Activated CD8-positive, alpha-beta memory T cell treated with anti-CD3 and anti-CD28 coated beads, Interleukin-2, amount 10 ng/mL, durations not matched to agents 7 days and 5 days (primary cell): ENCODE results near the gene C1orf198. TPM values are rescaled to one million over a fixed set of nuclear protein-coding genes. Genes with fewer than 3 reads are reported as not detected.

ENCODE experiments used
- ATAC-seq: fragments of 150-1000 bp; cut with Tn5 transposase; one replicate; pipeline ENCODE4 v1.10.0; 2021; ENCODE audit warnings: moderate library complexity
- CTCF ChIA-PET: fragments of 350-600 bp; sonication (Branson Sonifier 250); formaldehyde crosslinking; loops from one replicate; lab custom pipeline; 2021; ENCODE audit warnings: antibody characterized with exemption; lab: Charles Lee
- DNase-seq: peaks from one replicate; pipeline ENCODE4 v3.0.0-alpha.2; 2020
- H3K27ac Mint-ChIP-seq: one replicate; pipeline ENCODE4 v1.8.0; 2021; ENCODE audit warnings: mild to moderate bottlenecking, mixed read lengths
- H3K27me3 Mint-ChIP-seq: one replicate; pipeline ENCODE4 v1.8.0; 2021; ENCODE audit warnings: mixed read lengths
- H3K36me3 Mint-ChIP-seq: one replicate; pipeline ENCODE4 v1.8.0; 2021; ENCODE audit warnings: mild to moderate bottlenecking, mixed read lengths
- H3K4me1 Mint-ChIP-seq: one replicate; pipeline ENCODE4 v1.8.0; 2021; ENCODE audit warnings: mixed read lengths
- H3K4me3 Mint-ChIP-seq: one replicate; pipeline ENCODE4 v1.8.0; 2021; ENCODE audit warnings: mild to moderate bottlenecking, moderate library complexity, mixed read lengths
- H3K9me3 Mint-ChIP-seq: one replicate; pipeline ENCODE4 v1.8.0; 2022; ENCODE audit warnings: low read depth, mixed read lengths
- total RNA-seq, 2 experiments: library from RNA; stranded (reverse); gene quantifications; one replicate each; pipeline ENCODE4 v1.2.3, GENCODE V29; 2021

C1orf198 gene
- total RNA-seq, 2 experiments from 2014 or later: 1.8 to 3.6 TPM

DNA sequence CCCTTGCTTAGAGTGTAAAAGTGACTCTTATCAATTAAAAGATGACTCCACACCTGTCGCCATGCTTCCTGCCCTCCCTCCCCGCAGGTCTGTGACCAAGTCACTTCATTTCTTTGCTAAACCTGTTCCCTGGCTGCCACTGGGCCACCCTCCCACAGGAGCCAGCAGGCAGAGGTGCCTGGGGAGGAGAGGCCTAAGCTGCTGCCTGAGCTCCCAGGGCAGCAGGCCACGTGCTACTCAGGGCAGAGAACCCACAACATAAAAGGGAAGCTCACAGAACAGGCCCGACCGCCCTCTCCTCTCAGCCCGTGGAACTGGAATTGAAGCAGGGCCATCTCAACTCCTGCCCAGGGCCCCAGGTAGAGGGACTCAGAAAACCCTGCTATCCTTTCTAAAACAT is 4.9 kb downstream of the C1orf198 start:
- no peaks in the 10 kb centered on the region for H3K9me3 Mint-ChIP-seq
- CTCF ChIA-PET: no interaction called here
- no peak for DNase-seq
- peaks cover 17% of the 10 kb centered on the region for H3K27me3 Mint-ChIP-seq
- no peak overlapping the region for H3K4me3 Mint-ChIP-seq
- H3K4me1 Mint-ChIP-seq: peaks cover 15% of the 10 kb centered on the region
- no peak overlapping the region for H3K27ac Mint-ChIP-seq
- no peaks in the 10 kb centered on the region for H3K36me3 Mint-ChIP-seq
- ATAC-seq: no peak

DNA sequence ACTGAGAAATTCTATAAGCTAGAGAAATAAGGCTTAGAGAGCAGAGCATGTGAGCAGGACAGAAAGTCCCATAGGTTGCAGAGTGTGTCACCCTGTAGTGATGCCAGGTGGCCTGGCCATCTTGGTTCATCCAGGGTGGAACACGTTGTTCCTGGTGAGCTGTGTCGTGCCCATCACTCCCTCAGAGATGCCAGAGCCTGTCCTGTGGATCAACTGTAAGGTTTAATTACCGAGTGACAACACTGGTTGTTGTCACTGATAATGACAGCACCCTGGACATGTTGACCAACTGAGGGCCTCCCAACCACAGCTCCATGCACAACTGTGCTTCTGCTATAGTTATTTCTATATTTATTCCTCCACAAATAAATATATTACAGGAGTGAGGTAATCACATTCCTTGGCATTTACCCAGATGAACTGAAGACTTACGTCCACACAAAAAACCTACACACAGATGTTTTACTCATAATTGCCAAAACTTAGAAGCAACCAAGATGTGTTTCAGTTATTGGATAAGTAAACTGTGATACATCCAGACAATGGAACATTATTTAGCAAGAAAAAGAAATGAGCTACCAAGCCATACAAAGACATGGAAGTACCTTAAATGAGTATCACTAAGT is 6.2 kb downstream of the C1orf198 start:
- ATAC-seq (no peak), DNase-seq (no peak)
- Mint-ChIP-seq H3K9me3 (no peaks in the 10 kb centered on the region), H3K36me3 (no peaks in the 10 kb centered on the region), H3K4me1 (peaks cover 11% of the 10 kb centered on the region), H3K27me3 (peaks cover 9% of the 10 kb centered on the region), H3K27ac (no peak overlapping the region), H3K4me3 (no peak overlapping the region)
- CTCF ChIA-PET: no interaction called here

DNA sequence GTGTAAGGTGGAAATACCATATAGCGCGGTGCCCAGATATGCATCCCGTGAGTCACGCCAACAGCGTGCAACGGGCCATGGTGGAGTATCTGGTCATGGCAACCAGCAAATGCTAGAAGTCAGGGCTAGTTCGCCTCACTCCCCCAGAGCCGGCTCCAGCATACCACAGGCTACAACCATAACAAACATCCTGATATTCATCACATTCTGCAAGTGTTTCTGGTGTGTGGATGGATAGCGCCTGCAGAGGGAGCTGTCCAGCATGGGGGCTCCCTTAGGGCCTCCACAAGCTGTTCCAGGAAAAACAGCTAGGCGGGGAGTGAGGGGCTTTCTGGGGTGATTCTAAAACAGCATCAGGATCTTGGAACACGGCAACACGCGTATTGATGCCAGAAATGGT is 6.8 kb downstream of the C1orf198 start:
- Mint-ChIP-seq H3K36me3 (no peaks in the 10 kb centered on the region), H3K27me3 (peaks cover 3% of the 10 kb centered on the region), H3K27ac (no peak overlapping the region), H3K9me3 (no peaks in the 10 kb centered on the region), H3K4me3 (no peak overlapping the region), H3K4me1 (peaks cover 8% of the 10 kb centered on the region)
- CTCF ChIA-PET: no interaction called here
- ATAC-seq (no peak), DNase-seq (no peak)

DNA sequence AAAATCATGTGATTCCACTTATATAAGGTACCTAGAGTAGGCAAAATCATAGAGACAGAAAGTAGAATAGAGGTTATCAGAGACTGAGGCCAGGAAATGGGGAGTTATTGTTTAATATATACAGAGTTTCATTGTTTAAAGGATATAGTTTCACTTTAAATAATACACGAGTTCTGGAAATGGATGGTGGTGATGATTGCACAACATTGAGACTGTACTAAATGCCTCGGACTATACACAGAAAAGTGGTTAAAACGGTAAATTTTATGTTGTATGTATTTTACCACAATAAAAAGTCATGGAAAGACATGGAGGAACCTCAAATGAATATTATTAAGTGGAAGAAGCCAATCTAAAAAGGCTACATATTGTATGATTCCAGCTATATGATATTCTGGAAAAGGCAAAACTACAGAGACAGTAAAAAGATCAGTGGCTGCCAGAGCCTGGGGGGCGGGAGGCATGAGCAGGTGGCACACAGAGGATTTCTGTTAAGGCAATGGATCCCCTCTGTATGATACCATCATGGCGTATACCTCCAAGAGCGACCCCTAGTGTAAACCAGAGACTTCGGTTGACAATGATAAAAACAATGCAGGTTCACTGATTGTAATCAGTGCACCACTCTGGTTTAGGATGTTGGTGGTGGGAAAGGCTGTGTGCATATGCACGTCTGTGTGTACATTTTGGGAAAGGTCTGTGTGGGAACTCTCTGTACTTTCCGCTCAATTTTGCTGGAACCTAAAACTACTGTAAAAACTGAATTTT is 7.5 kb downstream of the C1orf198 start:
- no peak overlapping the region for H3K27ac Mint-ChIP-seq
- CTCF ChIA-PET: no interaction called here
- H3K27me3 Mint-ChIP-seq: no peaks in the 10 kb centered on the region
- DNase-seq: no peak
- H3K36me3 Mint-ChIP-seq: no peaks in the 10 kb centered on the region
- peaks cover 8% of the 10 kb centered on the region for H3K4me1 Mint-ChIP-seq
- no peaks in the 10 kb centered on the region for H3K9me3 Mint-ChIP-seq
- ATAC-seq: no peak
- no peak overlapping the region for H3K4me3 Mint-ChIP-seq

DNA sequence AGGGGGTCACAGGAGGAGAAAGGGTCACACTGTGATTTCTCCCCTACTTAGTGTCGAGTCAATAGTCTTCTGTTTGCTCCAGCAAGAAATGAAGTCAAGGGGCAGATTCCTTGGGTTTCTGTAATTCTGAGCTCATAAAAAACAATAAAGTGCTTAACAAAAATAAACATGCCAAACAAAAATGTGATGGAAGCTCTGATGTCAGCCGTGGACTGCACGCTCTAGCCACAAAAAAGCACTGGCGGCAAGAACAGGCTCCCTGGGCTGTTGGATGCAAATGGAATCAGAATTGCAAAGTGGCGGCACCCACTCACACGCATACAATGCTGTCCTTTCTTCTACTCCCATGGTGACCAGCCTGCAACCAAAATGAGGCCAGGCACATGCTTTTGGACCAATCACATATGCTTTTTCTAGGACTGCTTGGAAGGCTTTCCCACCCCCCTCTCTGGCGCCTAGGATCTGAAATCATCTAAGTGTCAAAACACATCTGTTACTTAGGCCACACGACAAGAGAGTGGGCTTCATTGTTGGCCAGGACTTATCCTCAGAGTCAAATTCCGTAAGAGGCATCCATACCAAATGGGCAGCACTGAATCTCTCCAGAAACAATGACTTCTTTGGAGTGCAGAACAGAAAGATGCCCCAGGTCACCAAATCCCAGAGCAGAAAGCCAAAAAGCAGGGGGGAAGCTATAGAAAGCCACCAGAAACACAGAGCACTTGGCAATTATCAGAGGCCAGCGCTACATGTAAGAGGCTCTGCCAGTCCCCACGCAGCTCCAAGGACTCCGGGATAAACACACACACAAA is 9.2 kb downstream of the C1orf198 start:
- ATAC-seq: no peak
- H3K4me1 Mint-ChIP-seq: peaks cover 8% of the 10 kb centered on the region
- H3K27ac Mint-ChIP-seq: no peak overlapping the region
- no peak overlapping the region for H3K4me3 Mint-ChIP-seq
- no peaks in the 10 kb centered on the region for H3K27me3 Mint-ChIP-seq
- no peak for DNase-seq
- H3K9me3 Mint-ChIP-seq: no peaks in the 10 kb centered on the region
- CTCF ChIA-PET: no interaction called here
- no peaks in the 10 kb centered on the region for H3K36me3 Mint-ChIP-seq

DNA sequence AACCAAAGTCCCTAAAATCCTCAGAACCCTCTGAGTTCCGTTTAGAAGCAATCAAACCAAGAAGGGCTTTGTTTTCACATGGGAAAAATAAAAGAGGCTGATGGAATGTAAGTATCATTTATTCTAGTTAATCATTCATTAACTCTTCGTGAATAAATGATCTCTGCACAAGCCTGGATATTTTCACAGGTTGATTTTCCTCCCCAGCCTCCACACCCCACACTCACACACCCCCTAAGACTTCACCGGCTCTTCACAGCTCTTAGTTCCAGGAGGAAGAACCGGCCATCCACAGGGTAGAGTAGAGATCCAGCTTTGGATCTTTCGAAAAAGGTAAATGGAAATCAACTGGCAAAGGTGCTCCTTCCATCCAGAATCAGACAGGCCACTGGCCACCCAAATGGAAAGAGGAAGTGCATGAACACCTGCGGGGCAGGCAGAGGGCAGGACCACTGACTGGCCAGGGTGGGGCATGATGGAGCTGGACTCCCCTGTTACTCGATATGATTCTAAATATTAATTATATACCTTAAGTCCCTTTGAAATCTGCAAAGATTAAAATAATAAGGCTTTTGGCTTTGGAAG is 10.0 kb downstream of the C1orf198 start:
- no peak overlapping the region for H3K27ac Mint-ChIP-seq
- ATAC-seq: no peak
- peaks cover 6% of the 10 kb centered on the region for H3K4me1 Mint-ChIP-seq
- no peak for DNase-seq
- CTCF ChIA-PET: no interaction called here
- no peaks in the 10 kb centered on the region for H3K36me3 Mint-ChIP-seq
- H3K4me3 Mint-ChIP-seq: no peak overlapping the region
- H3K9me3 Mint-ChIP-seq: no peaks in the 10 kb centered on the region
- H3K27me3 Mint-ChIP-seq: no peaks in the 10 kb centered on the region

DNA sequence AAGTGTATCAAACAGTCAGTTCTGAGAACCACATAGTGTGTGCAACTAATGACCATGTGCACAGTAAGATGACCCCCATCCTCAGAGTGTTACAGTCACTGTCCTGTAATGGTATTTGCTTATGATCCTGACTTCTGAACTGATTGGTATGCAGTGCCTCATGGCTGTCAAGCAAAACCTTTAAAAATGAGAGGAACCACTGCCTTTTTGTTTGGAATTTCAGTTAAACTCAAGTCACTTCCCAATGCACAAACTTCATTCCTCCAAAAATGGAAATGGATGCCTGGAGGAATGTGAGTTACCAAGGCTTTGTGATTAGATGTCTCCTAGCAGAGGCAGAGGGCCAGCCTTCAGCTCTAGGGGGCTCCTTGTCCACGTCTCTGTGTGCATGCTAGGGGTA is 10.5 kb downstream of the C1orf198 start:
- Mint-ChIP-seq H3K27me3 (no peaks in the 10 kb centered on the region), H3K4me3 (no peak overlapping the region), H3K4me1 (peaks cover 2% of the 10 kb centered on the region), H3K36me3 (no peaks in the 10 kb centered on the region), H3K27ac (no peak overlapping the region), H3K9me3 (no peaks in the 10 kb centered on the region)
- DNase-seq (no peak), ATAC-seq (no peak)
- CTCF ChIA-PET: interaction anchor here (0.7 kb wide), 1 partner anchor 33 kb away, joined by 4 read pairs; no protein-coding TSS in a partner anchor

DNA sequence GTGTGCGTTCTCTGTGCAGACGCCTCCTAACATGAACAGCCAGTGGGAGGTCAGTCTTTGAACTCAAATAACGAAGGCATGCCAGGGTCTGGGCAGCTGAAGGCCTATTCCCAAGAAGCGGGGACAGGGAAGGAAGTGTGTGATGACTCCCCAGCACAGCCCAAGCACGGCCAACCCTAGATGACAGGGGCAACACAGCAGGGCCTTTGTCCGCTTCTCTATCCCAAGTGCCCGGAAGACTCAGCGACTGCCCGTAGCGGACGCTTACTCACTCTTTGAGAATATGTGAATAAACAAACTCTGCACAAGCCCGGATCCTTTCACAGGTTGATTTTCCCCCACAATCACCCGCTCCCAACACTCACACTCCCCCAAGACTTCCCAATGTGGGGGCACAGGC is 11.2 kb downstream of the C1orf198 start:
- Mint-ChIP-seq H3K36me3 (no peaks in the 10 kb centered on the region), H3K4me3 (no peak overlapping the region), H3K4me1 (no peaks in the 10 kb centered on the region), H3K27ac (no peak overlapping the region), H3K27me3 (no peaks in the 10 kb centered on the region), H3K9me3 (no peaks in the 10 kb centered on the region)
- no peak for ATAC-seq
- CTCF ChIA-PET: interaction anchor here (0.7 kb wide), 1 partner anchor 33 kb away, joined by 4 read pairs; no protein-coding TSS in a partner anchor
- no peak for DNase-seq

DNA sequence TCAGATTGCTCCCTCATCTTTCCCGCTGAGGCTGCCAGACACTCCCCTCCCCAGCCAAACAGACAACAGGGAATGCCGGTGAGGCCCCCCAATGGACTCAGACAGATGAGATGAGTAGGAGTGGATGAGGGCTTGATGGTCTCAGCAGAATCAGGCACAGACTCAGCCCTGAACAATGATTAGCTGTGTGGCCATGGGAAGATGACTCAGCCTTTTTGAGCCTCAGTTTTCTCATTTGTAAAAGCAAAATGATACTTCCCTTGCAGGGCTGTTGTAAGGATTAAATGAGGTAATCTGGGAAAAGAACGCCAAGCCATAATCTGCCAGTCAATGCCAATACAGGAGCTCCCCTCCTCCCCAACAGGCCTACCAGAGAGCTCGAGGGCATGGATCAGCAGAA is 12.4 kb downstream of the C1orf198 start:
- Mint-ChIP-seq H3K4me1 (no peaks in the 10 kb centered on the region), H3K27me3 (no peaks in the 10 kb centered on the region), H3K9me3 (no peaks in the 10 kb centered on the region), H3K4me3 (no peak overlapping the region), H3K36me3 (no peaks in the 10 kb centered on the region), H3K27ac (no peak overlapping the region)
- CTCF ChIA-PET: no interaction called here
- DNase-seq: no peak
- ATAC-seq: no peak

DNA sequence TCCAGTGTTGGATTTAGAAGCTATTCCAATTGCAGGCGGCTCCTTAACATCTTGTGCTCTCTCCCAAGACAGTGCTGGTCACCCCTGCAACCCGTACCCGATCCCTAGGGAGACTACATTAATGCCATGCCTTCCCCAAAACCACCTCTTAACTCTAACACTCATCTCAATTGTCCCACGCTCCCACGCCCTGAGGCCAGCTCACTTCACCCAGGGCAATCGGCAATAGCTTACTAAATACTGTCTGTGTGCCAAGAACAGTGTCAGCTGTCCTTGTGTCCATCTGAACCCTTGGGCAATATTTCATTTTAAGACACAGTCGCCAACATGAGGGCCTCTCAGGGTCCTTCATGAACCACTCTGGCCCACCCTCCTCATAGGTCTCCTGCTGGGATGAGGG is 13.9 kb downstream of the C1orf198 start:
- Mint-ChIP-seq H3K36me3 (no peaks in the 10 kb centered on the region), H3K27me3 (no peaks in the 10 kb centered on the region), H3K27ac (no peak overlapping the region), H3K9me3 (no peaks in the 10 kb centered on the region), H3K4me1 (no peaks in the 10 kb centered on the region), H3K4me3 (no peak overlapping the region)
- DNase-seq (no peak), ATAC-seq (no peak)
- CTCF ChIA-PET: no interaction called here

DNA sequence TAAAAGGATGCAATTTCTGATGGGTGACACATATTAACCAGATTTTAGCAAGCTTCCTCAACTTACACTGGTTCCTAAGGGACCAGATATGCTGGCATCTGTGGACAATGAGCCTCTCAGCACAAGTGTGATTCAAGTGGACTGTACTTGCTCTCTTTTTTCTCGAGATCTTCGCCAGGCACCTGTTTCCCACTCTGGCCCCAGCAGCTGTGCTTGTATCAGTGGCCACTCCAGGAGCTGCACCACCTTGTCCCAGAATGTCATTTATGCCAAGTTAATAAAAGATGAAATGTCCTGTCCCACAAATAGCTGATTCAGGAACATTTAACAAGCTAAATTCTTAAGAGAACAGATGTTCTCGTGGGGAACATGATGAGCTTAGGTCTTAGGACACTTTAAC is 14.6 kb downstream of the C1orf198 start:
- no peak for ATAC-seq
- Mint-ChIP-seq H3K9me3 (no peaks in the 10 kb centered on the region), H3K4me1 (no peaks in the 10 kb centered on the region), H3K36me3 (no peaks in the 10 kb centered on the region), H3K27me3 (no peaks in the 10 kb centered on the region), H3K4me3 (no peak overlapping the region), H3K27ac (no peak overlapping the region)
- CTCF ChIA-PET: no interaction called here
- DNase-seq: no peak

DNA sequence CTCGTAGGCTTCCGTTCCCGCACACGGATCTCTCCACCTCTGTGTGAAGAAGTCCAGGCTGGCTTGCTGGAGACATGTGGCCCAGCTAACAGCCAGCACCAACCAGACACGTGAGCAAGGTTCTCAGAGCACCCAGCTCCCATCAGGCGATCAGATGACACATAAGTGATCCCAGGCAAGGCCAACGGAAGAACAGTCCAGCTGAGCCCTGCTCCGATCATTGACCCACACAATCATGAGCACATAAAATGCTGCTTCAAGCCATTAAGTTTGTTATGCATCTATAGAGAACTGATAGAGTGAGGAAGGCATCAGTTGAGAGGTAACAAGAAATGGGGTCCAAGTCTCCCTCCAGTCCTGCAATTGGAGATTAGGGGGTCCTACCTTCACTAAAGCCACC is 15.4 kb downstream of the C1orf198 start:
- H3K36me3 Mint-ChIP-seq: no peaks in the 10 kb centered on the region

DNA sequence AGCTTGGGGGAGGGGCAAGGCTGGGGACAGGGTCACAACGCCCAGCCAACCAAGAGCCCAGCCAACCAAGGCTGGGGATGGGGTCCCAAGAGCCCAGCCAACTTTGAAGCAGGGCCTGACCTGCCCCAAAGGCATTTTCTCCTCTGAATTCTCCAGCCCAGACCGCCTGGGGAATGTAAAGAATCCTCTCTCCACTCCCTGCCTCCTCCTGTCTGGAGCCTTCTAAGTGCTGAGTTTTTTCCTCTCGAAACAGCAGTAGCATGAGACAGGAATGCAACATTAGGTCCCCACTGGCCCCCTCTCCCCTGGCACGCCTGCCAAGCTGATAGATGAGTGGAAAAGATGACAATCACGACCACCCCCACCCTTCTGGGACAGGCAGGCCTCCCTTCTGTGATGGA is 17.0 kb downstream of the C1orf198 start:
- Mint-ChIP-seq H3K4me3 (no peak overlapping the region), H3K9me3 (no peaks in the 10 kb centered on the region), H3K36me3 (no peaks in the 10 kb centered on the region), H3K27me3 (no peaks in the 10 kb centered on the region), H3K27ac (no peak overlapping the region), H3K4me1 (no peaks in the 10 kb centered on the region)
- CTCF ChIA-PET: no interaction called here
- no peak for ATAC-seq
- DNase-seq: no peak

More for the DNA sequence above, 15.4 kb downstream of the C1orf198 start:
- Mint-ChIP-seq H3K4me1 (no peaks in the 10 kb centered on the region), H3K4me3 (no peak overlapping the region), H3K9me3 (no peaks in the 10 kb centered on the region), H3K27ac (no peak overlapping the region), H3K27me3 (no peaks in the 10 kb centered on the region)
- CTCF ChIA-PET: no interaction called here
- ATAC-seq (no peak), DNase-seq (no peak)
